Stimulated activated CD4-positive, alpha-beta T cell treated with anti-CD3 and anti-CD28 coated beads, Interleukin-12 subunit alpha, Interleukin-12 subunit beta, amount 100 ng/mL, for 24 hours (primary cell): ENCODE measurements around the gene CLOCK.

Experiments used
- DNase-seq, 2 experiments: peaks; one replicate each; pipeline ENCODE4 v3.0.0-alpha.2; 2020; ENCODE audit warnings: low read depth in 2 of 2

The CLOCK gene

DNA sequence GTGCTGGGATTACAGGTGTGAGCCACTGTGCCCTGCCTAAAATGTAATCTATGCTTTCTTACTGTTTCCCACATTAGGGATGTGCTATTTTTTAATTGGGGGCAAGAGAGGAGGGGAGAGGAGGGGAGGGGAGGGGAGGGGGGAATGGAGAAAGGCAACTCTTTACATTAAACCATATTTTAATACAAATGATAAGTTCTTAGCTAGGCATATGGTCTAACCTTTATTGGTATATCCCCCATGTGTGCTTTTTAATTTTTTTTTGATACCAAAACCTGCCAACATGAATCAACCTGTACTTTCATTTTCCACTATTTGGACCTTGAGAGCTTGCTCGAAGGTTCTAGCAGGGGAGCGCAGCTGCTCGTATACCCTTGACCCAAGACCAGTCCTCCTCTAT lies 6.4 kb downstream of the CLOCK start:
- DNase-seq, result no peak

DNA sequence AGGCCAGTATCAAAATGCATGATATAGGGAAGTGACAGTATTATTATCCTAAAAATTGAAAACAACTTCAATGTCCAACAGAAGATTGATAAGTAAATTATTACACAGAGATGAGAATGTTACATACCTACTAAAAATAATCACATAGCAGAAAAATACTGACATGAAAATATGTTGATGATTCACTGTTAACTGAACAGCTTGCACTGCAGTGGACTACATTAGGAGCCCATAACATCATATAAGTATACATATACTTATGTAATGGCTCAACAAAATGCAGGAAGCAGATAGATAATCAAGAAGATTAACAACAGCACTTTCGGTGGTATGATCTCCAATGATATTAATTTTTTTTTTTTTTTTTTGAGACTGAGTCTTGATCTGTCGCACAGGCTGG lies 7.1 kb downstream of the CLOCK start:
- no peak for DNase-seq

DNA sequence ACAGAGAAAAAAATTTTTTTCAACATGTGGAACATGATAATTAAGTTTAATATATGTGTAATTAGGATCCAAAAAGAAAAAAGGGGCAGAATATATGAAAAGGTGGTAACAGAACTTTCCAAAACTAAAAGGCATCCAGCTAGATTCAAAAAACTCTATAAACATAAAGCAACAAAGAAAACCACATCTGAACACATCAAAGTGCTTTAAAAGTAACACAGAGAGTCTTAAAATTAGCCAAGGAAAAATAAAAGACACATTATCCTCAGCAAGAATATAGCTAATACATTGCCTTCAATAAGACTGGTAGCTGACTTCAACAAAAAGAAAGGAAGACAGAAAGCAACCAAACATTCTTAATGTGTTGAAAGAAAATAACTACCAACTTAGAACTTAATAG lies 8.2 kb downstream of the CLOCK start:
- DNase-seq, result no peak

DNA sequence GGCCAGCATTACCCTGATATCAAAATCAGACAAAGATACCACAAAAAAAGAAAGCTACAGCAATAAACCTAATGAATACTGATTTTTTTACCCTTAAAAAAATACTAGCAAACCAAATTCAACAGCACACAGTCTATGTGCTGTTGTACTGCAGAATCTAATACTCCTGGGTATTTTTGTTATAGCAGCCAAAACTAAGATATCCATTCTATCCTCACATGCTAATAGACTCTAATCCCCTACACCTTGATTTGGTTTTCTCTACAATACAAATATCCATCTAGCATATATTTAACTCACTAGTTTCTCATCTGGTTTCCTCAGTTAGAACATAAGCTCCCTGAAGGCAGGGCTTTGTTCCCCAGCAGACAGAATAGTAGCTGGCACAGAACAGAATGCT lies 12.4 kb downstream of the CLOCK start:
- DNase-seq, result no peak

DNA sequence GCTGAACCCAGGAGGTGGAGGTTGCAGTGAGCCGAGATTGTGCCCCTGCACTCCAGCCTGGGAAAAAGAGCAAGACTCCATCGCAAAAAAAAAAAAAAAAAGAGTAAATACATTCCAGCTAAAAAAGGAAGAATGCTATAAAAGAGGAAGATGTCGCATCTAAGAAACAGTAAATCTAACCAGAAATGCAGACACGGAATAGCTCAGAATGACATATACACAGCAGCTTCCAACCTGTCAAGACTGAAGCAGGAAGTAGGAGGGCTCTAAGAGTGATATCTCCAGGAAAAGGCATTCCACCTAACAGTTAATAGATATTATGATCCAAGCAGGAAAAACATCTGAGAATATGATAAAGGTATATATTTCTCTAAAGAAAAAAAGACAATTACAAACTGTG lies 16.0 kb downstream of the CLOCK start:
- DNase-seq, result no peak

DNA sequence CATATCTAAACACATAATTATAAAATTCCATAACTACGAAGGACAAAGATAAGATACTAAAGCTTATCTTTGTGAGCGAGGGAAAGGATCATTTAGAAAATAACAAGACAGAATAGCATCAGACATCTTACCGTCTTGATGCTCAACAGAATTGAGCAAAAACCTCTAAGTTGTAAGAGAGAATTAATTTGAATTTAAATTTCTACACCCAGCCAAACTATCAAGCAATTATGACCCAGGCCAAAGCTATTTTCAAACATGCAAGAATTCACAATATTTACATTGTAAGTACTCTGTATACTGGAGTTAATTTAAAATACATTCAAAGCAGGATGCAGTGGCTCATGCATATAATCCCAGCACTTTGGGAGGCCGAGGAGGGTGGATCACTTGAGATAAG lies 16.5 kb downstream of the CLOCK start:
- no peak for DNase-seq

DNA sequence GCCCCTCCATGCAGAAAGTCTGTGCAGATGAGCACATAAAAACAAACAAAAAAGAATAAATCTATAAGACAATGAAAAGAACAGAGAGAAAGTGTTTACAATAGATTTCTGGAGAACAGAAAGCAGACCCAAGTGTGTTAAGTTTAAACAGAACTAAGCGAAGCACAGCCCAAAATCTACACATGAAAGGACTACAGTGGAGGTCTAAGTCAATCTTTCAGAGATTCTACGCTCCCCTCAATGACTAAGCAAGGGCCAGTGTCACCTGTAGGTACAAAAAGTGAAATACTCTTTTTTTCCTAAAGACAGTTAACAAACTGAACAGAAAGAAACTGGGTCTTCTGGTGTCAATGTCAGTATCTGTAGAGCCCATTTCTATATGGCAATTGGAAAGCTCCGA lies 18.2 kb downstream of the CLOCK start:
- no peak for DNase-seq

DNA sequence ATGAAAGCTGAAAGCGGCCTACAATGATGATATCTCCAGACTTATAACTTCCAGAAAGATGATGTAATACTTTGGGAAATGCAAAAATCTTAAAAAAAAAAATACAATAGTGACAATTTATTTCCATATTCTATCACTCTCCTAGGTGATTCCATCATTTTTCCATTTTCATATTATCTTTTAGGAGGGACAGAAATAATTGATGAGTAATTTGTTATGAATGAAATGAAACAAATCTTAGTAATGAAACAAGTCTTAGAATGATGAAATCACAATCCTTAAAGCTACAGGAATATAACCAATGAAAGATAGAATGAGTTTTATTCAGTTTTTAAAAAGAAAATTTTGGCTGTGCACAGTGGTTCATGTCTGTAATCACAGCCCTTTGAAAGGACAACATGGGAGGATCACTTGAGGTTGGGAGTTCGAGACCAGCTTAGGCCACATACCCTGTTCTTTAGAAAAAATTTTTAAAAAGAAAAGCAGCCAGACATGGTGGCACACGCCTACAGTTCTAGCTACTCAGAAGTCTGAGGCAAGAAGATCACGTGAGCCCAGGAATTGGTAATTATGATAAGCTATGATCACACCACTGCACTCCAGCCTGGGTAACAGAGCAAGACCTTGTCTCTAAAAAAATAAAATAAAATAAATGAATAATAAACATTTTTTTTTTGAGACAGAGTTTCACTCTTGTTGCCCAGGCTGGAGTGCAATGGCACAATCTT lies 21.7 kb downstream of the CLOCK start:
- DNase-seq, result no peak

DNA sequence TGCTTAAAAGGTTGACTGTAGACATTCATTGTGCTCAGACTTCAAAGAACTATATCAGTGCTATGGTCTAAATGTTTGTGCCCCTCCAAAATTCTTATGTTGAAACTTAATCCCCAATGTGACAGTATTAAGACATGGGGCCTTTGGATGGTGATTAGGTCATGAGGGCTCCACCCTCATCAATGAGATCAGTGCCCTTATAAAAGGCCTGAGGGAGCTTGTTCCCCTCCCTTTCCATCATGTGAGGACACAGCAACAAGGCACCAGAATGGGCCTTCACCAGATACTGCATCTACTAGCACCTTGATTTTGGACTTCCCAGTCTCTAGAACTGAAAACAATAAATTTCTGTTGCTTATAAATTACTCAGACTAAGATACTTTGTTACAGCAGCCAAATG lies 28.3 kb downstream of the CLOCK start:
- DNase-seq, result no peak

DNA sequence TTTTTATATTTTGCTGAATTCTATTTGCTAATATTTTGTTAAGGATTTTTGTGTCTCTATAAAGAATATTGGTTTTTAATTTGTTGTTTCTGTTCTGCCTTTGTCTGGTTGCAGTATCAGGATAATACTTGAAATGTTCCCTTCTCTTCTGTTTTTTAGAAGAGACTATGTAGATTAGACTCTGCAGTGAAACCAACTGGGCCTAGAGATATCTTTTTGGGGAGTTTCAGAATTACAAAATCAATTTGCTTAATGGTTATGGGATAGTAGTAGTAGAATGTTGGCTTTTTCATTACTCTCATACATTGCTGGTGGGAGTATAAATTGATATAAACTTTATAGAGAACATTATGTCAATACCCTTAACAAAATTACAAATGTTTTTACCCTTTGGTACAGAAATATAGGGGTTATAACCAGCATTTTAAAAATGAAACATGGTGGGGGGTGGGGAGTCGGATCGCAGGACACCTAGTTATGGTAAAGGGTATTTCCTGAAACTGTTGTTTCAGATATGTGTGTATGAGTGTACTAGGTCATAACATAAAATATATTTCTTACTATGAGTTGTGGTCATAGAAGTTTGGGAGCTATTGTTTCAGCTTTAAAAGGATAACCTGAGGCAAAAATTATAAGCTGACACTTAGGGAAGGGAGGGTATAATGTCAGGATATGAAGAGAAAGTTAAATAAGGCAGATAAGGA lies 29.0 kb downstream of the CLOCK start:
- no peak for DNase-seq

DNA sequence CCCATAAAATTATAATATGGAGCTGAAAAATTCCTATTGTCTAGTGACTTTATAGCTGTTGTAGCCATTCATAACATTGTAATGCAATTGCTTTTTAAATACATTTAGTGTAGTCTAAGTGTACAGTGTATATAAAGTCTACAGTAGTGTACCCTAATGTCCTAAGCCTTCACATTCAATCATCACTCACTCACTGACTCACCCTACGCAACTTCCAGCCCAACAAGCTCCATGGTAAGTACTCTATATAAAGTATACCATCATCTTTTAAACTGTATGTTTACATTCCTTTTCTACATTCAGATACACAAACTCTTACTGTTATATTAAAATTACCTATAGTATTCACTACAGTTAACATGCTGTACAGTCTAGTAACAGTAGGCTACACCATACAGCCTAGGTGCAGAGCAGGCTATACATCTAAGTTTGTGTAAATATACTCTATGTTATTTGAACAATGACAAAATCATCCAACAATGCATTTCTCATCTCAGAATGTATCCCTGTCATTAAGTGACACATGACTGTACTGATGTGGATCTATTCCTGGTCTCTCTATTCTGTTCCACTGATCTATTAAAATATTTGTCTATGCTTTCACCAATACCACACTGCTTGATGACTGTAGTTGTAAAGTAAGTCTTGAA lies 33.7 kb downstream of the CLOCK start:
- no peak for DNase-seq

DNA sequence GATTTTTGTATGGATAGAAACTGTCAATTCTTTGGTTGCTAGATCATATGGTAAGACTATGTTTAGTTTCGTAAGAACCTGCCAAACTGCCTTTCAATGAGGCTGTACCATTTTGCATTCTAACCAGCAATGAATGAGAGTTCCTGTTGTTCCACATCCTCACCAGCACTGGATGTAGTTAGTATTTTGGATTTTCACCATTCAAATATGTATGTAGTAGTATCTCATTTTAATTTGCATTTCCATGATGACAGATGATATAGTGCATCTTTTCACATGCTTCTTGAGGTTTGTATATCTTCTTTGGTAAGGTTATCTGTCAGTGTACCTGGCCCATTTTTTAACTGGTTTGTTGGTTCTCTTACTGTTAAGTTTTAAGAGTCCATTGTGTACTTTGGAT lies 34.6 kb downstream of the CLOCK start:
- DNase-seq, result no peak

DNA sequence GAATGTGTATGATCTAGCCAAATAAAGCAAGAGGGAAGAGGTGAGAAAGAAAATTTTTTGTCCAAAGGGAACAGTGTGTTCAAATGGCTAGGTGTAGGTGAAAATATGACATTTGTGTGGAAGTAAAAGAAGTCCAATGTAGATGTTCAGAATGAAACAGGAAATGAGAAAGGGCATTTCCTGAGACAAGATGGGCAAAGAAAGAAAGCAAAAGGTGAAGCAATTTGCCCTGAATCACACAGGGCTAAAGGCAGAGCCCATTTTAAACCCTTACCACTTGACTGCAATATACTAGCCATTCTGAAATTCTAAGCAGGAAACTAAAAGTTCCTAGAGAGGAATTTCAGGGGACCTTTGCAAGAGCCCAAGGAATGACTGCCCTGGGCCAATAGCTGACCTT lies 36.0 kb downstream of the CLOCK start:
- no peak for DNase-seq

DNA sequence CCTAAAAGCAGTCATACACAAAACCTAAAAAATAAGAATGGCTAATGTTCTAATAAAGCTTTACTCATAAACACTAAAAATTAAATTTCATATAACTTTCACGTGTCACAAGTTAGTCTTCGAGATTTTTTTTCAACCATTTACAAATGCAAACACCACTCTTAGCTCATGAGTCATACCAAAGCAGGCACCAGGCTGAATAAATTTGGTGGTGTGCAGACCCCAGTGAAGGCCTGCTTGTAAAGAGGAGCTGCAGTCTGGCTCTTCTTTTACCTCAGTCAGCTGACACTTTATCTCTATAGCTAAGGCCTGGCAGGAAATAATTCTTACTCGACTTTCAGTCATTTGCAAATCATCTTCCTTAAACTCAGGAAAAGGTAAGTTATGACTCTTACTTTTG lies 37.4 kb downstream of the CLOCK start:
- no peak for DNase-seq

DNA sequence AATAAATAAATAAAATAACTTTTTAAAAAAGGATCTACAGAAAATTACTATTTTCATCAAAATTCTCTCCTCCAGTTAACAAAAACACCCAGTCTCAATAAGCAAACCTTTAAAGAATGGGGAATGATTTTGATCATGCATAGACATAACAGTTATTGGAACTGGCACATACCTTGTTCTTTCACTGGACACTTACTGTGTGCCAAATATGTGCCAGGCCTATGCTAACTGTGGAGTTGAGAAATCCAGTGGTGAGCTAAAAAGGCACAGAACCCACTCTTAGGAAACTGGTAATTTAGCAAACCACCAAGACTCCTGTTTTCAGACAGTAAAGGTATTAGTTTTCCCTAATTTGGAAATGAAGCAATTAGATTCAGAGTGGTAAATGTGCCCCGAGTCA lies 39.1 kb downstream of the CLOCK start:
- DNase-seq, result no peak

DNA sequence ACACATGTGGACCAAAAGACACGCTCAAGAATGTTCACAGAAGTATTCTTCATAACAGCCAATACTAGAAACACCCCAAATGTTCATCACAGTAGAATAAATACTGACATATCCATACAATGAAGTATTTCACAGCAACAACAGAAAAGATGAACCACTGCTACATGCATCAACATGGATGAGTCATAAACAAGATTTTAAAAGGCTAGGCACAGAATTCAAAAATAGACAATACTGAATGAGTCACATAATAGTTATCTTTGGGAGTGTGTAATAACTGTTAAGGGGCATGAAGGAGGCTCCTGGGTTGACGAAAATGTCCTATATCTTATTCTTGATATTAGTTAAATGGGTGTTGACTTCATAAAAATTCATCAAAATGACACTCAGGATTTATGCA lies 43.5 kb downstream of the CLOCK start:
- DNase-seq, result no peak

DNA sequence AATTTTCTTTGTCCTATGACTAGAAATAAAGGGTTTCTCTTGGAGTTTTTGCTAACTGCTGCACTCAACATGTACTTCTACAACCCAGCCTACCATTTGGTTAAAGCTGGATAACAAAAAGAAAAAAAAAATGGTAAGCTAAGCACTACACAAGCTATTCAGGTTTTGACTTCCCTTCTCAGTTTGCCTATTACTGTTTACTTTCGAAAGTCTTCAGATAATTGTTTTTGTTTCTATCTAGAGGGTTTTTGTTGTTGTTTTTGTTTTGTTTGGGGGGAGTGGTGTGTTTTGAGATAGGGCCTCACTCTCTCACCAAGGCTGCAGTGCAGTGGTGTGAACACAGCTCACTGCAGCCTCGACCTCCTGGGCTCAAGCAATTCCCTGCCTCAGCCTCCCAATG lies 46.6 kb downstream of the CLOCK start:
- DNase-seq, result no peak

DNA sequence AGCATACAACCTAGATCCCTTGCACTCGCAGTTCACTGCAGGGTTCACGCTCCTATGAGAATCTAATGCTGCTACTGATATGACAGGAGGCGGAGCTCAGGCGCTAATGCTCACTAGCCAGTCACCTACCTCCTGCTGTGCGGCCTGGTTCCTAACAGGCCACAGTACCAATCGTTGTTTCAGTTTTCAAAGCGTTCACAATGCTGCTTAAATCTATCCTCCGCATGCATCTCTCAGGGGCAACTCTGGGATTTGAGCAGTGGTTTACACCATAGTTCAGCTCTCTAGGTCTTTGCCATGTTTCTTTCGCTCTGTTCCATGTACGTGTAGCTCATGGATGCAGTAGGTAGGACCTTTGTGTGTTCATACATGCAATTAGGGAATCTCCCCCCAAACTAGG lies 47.2 kb downstream of the CLOCK start:
- no peak for DNase-seq

DNA sequence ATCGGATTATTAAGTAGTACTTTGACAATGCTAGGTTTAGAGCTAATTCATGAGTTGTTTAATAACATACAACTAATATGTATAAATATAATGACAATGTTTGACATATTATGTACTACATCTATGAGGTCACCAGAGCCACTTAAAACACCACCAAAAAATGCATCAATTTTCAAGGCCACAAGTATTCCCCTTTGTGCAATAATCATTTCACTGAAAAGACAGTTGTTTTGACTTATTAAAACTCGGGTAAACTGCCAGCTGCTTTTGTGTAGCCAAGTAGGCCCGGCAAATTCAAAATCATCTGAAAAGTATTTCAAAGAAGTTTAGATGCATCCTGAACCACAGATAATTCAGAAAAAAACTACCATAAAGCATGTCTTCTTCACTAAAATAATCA lies 48.7 kb downstream of the CLOCK start:
- DNase-seq, result no peak

DNA sequence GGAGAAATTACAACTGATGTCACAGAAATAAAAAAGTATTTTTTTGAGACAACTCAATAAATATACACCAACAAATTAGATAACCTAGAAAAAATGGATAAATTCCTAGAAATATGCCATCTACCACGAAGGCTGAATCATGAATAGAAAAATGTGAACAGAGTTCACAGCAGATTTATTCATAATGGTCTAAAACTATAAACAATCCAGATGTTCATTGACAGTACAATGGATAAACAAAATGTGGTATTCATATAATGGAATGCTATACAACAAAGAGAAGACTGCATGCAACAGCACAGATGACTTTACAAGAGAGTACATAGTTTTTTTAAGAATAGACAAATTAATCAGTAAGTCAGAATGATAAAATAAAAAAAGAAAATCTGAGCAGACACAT lies 55.2 kb downstream of the CLOCK start:
- no peak for DNase-seq

DNA sequence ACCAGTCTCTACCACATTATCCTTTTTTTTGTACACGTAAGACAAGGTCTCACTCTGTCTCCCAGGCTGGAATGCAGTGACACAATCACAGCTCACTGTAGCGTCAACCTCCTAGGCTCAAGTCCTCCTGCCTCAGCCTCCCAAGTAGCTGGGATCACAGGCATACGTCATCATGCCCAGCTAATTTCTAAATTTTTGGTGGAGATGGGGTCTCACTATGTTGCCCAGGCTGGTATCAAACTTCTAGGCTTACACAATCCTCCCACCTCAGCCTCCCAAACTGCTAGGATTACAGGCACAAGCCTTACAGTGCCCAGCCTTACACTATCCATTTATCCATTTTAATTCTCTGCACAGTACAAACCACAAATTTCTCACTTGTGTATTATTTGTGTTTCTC lies 58.0 kb downstream of the CLOCK start:
- no peak for DNase-seq

DNA sequence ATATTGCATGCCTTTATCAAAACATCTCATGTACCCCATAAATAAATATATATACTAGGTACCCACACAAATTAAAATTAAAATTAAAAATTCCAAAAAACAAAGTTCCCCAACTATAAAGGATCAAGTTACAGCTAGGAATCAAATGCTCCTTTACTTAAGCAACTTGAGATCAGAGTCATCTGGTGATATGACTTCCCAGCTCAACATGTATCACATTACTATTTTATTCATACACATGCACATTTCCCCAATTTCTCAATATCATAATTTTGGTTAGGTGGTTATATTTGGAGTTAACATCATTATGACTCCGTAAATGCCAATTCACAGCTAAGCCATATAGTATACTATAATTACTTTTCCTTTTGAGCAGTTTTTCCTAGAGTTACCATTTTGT lies 60.9 kb downstream of the CLOCK start:
- no peak for DNase-seq

DNA sequence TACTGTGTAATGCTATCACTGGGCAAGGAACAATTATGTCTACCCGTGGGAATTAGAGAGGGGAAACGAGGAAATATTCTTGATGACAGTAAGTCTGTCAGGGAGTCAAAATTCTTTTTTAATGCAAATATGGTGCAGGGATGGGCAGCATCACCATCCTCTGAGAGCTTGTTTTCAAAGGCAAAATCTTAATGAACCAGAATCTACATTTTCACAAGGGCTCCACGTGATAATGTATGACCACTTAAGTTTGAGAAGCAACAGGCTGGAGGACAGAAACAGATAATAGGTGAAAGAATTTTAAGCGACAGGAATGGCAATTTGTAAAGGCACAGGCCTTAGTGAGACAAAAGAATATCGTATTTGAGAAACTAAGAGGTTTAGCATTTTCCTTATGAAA lies 63.4 kb downstream of the CLOCK start:
- no peak for DNase-seq
